Ishikawa (cell line): Measurements from ENCODE around the gene GOLGA8J.

Experiments used
- CEBPB ChIP-seq: IDR thresholded peaks from 2 replicates; pipeline ENCODE4 v1.6.1; 2012
- CREB1 ChIP-seq: IDR thresholded peaks from 2 replicates; pipeline ENCODE4 v1.6.1; 2012; ENCODE audit warnings: low read depth
- EGR1 ChIP-seq: IDR thresholded peaks from 2 replicates; pipeline ENCODE4 v1.6.1; 2012
- EP300 ChIP-seq: IDR thresholded peaks from 2 replicates; pipeline ENCODE4 v1.6.1; 2012; ENCODE audit warnings: borderline replicate concordance
- FOXM1 ChIP-seq: IDR thresholded peaks from 2 replicates; pipeline ENCODE4 v1.6.1; 2012; ENCODE audit warnings: low read depth, borderline replicate concordance
- MAX ChIP-seq: IDR thresholded peaks from 2 replicates; pipeline ENCODE4 v1.6.1; 2012
- NFIC ChIP-seq: IDR thresholded peaks from 2 replicates; pipeline ENCODE4 v1.6.1; 2012
- RAD21 ChIP-seq: IDR thresholded peaks from 2 replicates; pipeline ENCODE4 v1.6.1; 2012; ENCODE audit warnings: low read depth
- REST ChIP-seq: IDR thresholded peaks from 2 replicates; pipeline ENCODE4 v1.6.1; 2012; ENCODE audit warnings: low read depth, mild to moderate bottlenecking
- TAF1 ChIP-seq: IDR thresholded peaks from 2 replicates; pipeline ENCODE4 v1.6.1; 2012; ENCODE audit warnings: low read depth, mild to moderate bottlenecking
- YY1 ChIP-seq: IDR thresholded peaks from 2 replicates; pipeline ENCODE4 v1.6.1; 2012; ENCODE audit warnings: low read depth

DNA sequence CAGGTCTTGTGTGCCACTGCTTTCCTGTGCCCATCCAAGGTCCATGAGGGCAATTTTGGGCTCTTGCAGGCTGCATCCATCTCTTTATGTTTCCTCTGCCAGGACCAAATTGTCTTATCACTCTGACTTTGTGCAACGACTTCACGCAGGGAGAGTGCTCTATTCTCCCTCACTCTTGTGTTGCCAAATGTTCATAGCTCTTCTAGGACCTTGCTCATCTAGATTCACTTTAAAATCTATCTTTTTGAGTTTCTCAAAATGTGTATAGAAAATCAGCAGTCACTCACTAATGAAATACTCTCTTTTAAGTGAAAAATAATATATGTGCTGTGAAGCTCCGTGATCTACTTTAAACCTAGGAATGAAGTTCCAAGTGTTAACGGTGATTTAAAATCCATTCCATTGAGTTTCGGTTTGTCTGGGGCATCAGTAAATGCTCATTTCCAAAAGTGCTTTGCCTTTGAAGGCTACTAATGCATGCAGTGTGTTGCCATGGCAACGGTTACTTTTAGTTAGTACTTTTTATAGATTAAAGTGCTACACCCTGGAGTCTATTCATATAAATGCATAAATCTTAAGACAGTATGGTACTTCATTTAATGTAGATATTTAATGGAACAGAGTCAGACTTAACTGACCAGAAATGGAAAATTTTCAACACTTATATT lies 46.6 kb upstream of the GOLGA8J start:
- TF ChIP-seq REST, result no peak
- TF ChIP-seq YY1, result no peak
- TF ChIP-seq RAD21, result no peak
- TF ChIP-seq EGR1, result no peak
- TF ChIP-seq EP300, result no peak
- no peak for TF ChIP-seq CEBPB
- TF ChIP-seq MAX, result no peak
- no peak for TF ChIP-seq FOXM1
- TF ChIP-seq TAF1, result no peak
- no peak for TF ChIP-seq CREB1
- no peak for TF ChIP-seq NFIC
